GM12891 (cell line): ENCODE data around the gene EDC3.

Source experiments
- POLR2A ChIP-seq: IDR thresholded peaks from 2 replicates; pipeline ENCODE4 v1.6.1; 2011; ENCODE audit warnings: low read depth, low read length, control low read depth
- SPI1 ChIP-seq: IDR thresholded peaks from 2 replicates; pipeline ENCODE4 v1.6.1; 2011; ENCODE audit warnings: low read depth, low read length, control low read depth

DNA sequence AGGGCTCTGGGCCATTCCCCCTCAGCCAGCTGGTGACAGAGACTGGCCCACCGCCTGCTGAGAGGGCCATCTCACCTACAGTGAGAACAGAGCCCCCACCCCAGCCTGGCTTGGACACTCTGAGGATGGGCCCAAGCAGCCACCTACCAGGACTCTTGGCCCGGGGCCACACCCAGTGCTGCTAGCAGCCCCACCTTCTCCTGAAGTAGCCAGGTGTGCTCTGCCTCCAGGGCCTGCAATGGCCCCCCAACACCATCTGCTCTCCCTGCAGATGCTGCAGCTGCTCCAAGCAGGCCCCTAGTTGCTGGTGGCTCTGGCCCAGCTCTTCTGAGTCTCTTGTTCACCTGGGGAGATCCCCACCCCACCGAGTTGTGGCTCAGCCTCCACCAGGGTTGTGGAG lies 87.0 kb downstream of the EDC3 start:
- TF ChIP-seq POLR2A = no peak
- TF ChIP-seq SPI1 = no peak
